ENCODE results near the gene RYR1. TPM values are rescaled to one million over a fixed set of nuclear protein-coding genes. Genes with fewer than 3 reads are reported as not detected.

The RYR1 gene
- total RNA-seq, 6 experiments from 2014 or later = not detected

DNA sequence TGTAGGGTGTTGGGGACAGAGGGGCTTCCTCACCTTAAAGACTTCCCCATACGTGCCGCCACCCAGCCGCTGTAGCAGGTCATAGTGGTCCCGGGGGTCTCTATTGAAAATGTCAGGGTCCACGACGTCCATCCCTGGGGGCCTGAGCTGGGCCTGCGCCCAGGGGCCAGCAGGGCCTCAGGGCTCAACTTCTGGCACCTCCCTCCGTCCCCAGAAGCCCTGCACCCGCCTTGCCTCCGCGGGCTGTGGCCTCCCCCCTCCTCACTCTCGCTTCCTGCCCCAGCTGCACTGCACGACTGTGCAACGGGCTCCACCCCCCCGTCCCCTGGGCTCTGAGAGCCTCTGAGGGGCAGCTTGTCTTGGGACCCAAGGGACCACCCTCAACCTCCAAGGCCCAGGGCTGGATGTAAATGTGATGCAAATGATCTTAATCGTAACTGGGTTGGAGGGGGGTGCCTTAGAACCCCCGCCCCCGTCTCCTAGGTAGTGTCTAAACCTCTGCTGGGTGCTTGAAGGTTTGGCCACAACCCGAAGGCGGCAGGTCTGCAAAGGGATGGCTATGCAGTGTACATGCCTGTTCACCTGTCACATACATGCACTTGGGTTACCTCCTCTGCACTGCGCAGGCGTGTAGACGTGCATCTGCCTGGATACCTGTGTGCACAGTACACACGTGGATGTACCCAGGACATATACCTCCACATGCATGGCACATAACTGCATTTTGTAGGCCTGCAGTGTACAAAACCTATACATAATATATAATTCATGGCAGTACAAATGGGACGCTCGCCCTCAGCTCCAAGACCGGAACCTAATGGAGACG is 184.5 kb downstream of the RYR1 start, which contains the start of gene MAP4K1:
Gene MAP4K1 (minus strand): TSS at position 190 of the 826 bp plus-strand sequence. CDS start 58 bp downstream, at position 132.
- peak within 1 kb of the TSS; percentile 100 for H3K4me3 Mint-ChIP-seq
- H3K27ac Mint-ChIP-seq = peak within 1 kb of the TSS; percentile 76; the same call in 1 of the 2 replicates

DNA sequence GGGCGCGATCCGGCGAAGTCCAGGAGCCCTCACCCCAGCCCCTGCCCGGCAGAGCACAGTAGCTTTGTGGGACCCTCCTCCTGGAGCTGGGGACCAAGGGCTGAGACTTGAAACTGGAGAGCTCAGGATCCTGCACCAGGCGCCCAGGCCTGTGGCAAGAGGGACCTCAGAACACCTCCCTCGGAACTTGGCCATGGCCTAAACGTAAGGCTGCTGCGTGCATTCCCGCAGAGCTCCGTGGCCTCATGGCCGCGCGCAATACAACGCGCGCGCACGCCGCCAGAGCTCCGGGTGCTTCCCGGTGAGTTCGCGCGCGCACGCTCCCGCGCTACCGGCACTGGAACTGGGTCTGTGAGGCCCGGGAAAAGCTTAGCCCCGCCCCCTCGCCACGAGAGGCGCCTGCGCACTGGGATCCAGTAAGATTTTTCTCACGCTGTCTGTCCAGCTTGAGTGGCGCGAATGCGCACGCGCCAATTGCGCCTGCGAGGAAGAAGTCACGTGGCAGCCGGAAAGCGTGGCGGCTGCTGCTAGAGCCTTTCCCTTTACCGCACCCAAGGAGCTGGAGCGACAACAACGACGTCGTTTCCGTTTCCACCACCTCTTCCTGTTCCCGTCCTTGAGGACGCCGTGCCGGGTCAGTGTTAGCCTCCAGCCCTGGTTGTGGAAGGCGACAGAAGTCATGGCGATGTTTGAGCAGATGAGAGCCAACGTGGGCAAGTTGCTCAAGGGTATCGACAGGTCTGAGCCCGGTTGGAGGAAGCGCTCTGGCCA is 185.3 kb downstream of the RYR1 start, which contains the start of gene EIF3K:
Gene EIF3K (plus strand): TSS at position 599 of the 771 bp plus-strand sequence. CDS start 81 bp downstream, at position 680.
- Mint-ChIP-seq H3K36me3 (ENCODE audit: low read depth) (peaks cover 20% of the 10 kb centered on the region; the same call in 1 of the 2 replicates), H3K9me3 (no peaks in the 10 kb centered on the region), H3K4me1 (ENCODE audit: low read depth) (peaks cover 18% of the 10 kb centered on the region), H3K27ac (peak within 1 kb of the TSS; percentile 98), H3K4me3 (peak within 1 kb of the TSS; percentile 100), H3K27me3 (ENCODE audit: insufficient read depth) (no peaks in the 10 kb centered on the region; the same call in 1 of the 2 replicates)
- TF ChIP-seq, protein P1, sequence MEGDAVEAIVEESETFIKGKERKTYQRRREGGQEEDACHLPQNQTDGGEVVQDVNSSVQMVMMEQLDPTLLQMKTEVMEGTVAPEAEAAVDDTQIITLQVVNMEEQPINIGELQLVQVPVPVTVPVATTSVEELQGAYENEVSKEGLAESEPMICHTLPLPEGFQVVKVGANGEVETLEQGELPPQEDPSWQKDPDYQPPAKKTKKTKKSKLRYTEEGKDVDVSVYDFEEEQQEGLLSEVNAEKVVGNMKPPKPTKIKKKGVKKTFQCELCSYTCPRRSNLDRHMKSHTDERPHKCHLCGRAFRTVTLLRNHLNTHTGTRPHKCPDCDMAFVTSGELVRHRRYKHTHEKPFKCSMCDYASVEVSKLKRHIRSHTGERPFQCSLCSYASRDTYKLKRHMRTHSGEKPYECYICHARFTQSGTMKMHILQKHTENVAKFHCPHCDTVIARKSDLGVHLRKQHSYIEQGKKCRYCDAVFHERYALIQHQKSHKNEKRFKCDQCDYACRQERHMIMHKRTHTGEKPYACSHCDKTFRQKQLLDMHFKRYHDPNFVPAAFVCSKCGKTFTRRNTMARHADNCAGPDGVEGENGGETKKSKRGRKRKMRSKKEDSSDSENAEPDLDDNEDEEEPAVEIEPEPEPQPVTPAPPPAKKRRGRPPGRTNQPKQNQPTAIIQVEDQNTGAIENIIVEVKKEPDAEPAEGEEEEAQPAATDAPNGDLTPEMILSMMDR (IDR thresholded peaks at IDR 0.05) = no peak
- peak; percentile 98 for DNase-seq

More for the DNA sequence above, 184.5 kb downstream of the RYR1 start, which contains the start of gene MAP4K1:
- no peak for DNase-seq
- Mint-ChIP-seq H3K4me1 (ENCODE audit: low read depth) (peaks cover 18% of the 10 kb centered on the region), H3K27me3 (ENCODE audit: insufficient read depth) (no peaks in the 10 kb centered on the region; the same call in 1 of the 2 replicates), H3K9me3 (no peaks in the 10 kb centered on the region), H3K36me3 (ENCODE audit: low read depth) (peaks cover 20% of the 10 kb centered on the region; the same call in 1 of the 2 replicates)
- TF ChIP-seq, protein P1 (IDR thresholded peaks at IDR 0.05) = no peak

DNA sequence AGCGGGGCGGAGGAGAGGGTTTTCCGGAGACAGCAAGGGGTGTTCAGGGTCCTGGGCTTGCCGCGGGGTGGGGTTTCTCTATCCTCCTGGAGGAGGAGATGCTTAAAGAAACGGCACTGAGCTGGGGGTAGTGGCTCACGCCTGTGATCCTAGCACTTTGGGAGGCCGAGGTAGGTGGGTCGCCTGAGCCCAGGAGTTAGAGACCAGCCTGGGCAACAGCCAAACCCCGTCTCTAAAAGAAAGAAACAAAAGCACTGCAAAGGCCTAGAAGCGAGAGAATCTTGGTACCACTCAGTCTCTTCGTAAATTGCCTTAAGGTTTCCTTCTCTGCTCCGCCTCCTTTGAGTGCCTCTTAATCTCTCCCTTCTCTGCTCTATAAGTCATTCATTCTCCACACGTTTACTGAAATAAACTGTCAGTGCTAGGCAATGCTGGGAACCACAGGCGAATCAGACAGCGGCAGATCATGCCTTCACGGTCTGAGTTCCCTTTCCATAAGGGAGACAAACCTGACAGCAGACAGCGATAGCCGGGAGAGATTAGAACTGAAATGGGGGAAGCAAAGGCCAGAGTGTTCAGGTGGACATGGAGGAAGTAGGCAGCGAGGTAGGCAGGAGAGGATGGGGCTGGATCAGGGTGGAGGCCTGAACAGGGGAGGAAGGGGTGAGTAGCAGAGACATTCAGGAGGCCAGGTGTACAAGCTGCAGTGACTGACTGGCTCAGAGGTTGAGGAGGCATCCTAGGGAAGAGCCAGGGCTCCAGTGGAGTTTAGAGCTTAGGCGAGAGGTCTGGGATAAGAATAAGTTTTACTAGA is 186.1 kb downstream of the RYR1 start:
- no peaks in the 10 kb centered on the region for H3K9me3 Mint-ChIP-seq
- H3K4me1 Mint-ChIP-seq (ENCODE audit: low read depth) = peaks cover 18% of the 10 kb centered on the region
- H3K36me3 Mint-ChIP-seq (ENCODE audit: low read depth) = peaks cover 25% of the 10 kb centered on the region
- peak overlapping the region; percentile 98 for H3K27ac Mint-ChIP-seq
- H3K27me3 Mint-ChIP-seq (ENCODE audit: insufficient read depth) = no peaks in the 10 kb centered on the region; the same call in 1 of the 2 replicates
- no peak for DNase-seq
- TF ChIP-seq, protein P1 (IDR thresholded peaks at IDR 0.05) = no peak
- peak overlapping the region; percentile 100 for H3K4me3 Mint-ChIP-seq

DNA sequence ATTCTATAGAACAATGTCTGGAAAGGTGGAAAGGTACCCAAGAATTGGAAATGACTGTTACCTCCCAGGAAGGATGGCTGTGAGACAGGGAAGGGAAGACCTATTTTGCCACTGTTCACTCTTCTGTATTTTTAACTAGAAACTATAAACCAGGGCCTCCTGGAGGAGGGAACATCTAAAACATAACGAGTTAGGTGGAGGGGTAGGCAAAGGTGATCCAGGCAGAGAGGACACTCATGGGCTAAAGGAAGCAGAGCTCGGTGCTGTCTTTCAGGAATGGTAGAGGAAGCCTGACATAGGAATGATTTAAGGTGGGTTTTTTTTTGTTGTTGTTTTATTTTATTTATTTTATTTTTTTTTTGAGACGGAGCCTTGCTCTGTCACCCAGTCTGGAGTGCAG is 191.3 kb downstream of the RYR1 start:
- Mint-ChIP-seq H3K27ac (no peak overlapping the region), H3K4me3 (no peak overlapping the region), H3K36me3 (ENCODE audit: low read depth) (peaks cover 32% of the 10 kb centered on the region), H3K9me3 (no peaks in the 10 kb centered on the region), H3K4me1 (ENCODE audit: low read depth) (peaks cover 6% of the 10 kb centered on the region), H3K27me3 (ENCODE audit: insufficient read depth) (peaks cover 1% of the 10 kb centered on the region)
- TF ChIP-seq, protein P1 (IDR thresholded peaks at IDR 0.05) = no peak
- DNase-seq = no peak

DNA sequence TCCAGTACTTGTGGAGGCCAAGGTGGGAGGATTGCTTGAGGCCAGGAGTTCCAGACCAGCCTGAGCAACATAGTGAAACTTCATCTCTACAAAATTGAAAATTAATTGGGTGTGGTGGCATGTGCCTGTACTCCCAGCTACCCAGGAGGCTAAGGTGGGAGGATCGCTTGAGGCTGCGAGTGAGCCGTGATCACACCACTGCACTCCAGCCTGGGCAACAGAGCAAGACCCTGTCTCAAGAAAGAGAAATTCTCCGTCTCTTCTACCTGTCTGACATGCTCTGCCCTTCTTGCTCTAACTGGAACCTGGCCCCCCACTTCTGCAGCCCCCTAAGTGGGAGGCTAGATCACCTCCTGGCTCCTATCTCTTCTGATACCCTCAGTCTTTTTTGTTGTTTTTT is 192.9 kb downstream of the RYR1 start:
- DNase-seq = no peak
- Mint-ChIP-seq H3K27ac (no peak overlapping the region), H3K4me1 (ENCODE audit: low read depth) (no peaks in the 10 kb centered on the region), H3K27me3 (ENCODE audit: insufficient read depth) (peaks cover 1% of the 10 kb centered on the region), H3K4me3 (no peak overlapping the region), H3K9me3 (no peaks in the 10 kb centered on the region), H3K36me3 (ENCODE audit: low read depth) (peaks cover 36% of the 10 kb centered on the region)
- TF ChIP-seq, protein P1 (IDR thresholded peaks at IDR 0.05) = no peak

All from HFFc6 (cell line).